MG63 (cell line): ENCODE measurements around the gene POLD3. TPM values are rescaled to one million over a fixed set of nuclear protein-coding genes. Genes with fewer than 3 reads are reported as not detected.
"Not testable (repeated sequence)": the region's sequence is repeated elsewhere in the genome, so short reads cannot be mapped to it uniquely, and the experiment has no call there.

Source experiments
- DNase-seq: peaks from one replicate; pipeline ENCODE4 v3.0.0-alpha.2; 2020
- H3K27me3 ChIP-seq: fragments of 250-450 bp; sonication (Bioruptor Pico); 2 replicates; pipeline ENCODE4 v1.5.1; 2020; ENCODE audit warnings: mild to moderate bottlenecking, moderate library complexity
- H3K36me3 ChIP-seq: fragments of 250-450 bp; sonication (Bioruptor Pico); 2 replicates; pipeline ENCODE4 v1.5.1; 2020; ENCODE audit warnings: mild to moderate bottlenecking, moderate library complexity
- H3K4me3 ChIP-seq: fragments of 250-450 bp; sonication (Bioruptor Pico); 2 replicates; pipeline ENCODE4 v1.5.1; 2020; ENCODE audit warnings: mild to moderate bottlenecking, moderate library complexity
- H3K9me3 ChIP-seq: fragments of 250-450 bp; sonication (Bioruptor Pico); 2 replicates; pipeline ENCODE4 v1.5.1; 2020; ENCODE audit warnings: mild to moderate bottlenecking, moderate library complexity
- total RNA-seq: library from RNA; depleted of rRNA; stranded (reverse); fragments of >200 nt; shearing (Covaris generic); gene quantifications from 2 replicates; pipeline ENCODE4 v1.2.3, GENCODE V29; 2014; ENCODE audit warnings: low replicate concordance

The POLD3 gene
- total RNA-seq, 1 experiment from 2014 or later: 22.9 TPM

DNA sequence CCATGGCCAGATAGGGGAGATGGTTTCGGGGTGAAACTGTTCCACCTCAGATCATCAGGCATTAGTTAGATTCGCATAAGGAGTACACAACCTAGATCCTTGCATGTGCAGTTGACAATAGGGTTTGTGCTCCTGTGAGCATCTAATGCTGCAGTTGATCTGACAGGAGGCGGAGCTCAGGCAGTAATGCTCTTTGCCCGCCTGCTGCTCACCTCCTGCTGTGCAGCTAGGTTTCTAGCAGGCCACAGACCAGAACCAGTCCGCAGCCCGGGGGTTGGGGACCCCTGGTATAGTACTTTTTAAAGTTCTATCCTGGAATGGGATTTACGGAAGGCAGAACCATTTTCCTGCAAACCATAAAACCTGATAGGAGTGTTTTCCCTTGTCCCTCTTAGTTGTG is 54.6 kb downstream of the POLD3 start:
- H3K9me3 ChIP-seq: no peaks in the 10 kb centered on the region
- DNase-seq: no peak
- H3K4me3 ChIP-seq: no peak overlapping the region
- no peaks in the 10 kb centered on the region for H3K27me3 ChIP-seq
- H3K36me3 ChIP-seq: peaks cover 24% of the 10 kb centered on the region

DNA sequence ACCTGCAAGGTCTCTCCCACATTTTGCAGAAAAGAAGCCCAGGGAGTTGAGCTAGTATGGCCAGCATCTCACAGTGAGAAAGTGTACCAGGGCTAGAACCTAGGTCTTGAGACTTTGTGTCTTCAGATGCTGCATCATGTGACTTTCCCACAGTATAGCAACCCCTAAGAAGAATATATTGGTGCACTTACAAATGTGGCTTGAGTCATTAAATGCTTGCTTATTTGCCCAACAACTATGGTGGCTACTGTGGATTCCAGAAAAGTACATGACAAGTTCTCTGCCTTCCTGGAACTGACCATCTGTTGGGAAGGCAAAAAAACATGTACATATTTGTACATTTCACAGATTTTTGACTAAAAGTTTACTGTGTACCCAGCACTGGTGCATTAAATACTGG is 55.0 kb downstream of the POLD3 start:
- DNase-seq: no peak
- peaks cover 29% of the 10 kb centered on the region for H3K36me3 ChIP-seq
- H3K9me3 ChIP-seq: no peaks in the 10 kb centered on the region
- no peaks in the 10 kb centered on the region for H3K27me3 ChIP-seq
- no peak overlapping the region for H3K4me3 ChIP-seq

DNA sequence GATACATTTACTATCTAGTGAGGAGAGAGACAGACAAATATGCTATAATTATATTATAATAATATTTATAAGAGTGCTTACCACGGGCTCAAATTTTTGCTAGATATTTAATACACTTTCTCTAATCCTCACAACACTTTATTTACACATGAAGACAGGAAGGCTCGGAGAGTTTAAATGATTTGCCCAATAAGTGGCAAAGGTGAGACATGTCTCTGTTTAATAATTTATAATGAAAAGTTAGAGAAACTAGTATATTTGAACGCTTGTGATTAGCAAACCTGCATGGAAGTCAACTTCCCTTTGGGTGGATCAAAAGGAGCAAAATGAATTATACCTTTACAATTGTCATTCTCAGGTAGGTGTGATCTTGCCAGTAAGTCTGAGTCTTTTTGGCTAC is 55.4 kb downstream of the POLD3 start:
- Histone ChIP-seq H3K36me3 (peaks cover 29% of the 10 kb centered on the region), H3K9me3 (no peaks in the 10 kb centered on the region), H3K4me3 (no peak overlapping the region), H3K27me3 (no peaks in the 10 kb centered on the region)
- no peak for DNase-seq

DNA sequence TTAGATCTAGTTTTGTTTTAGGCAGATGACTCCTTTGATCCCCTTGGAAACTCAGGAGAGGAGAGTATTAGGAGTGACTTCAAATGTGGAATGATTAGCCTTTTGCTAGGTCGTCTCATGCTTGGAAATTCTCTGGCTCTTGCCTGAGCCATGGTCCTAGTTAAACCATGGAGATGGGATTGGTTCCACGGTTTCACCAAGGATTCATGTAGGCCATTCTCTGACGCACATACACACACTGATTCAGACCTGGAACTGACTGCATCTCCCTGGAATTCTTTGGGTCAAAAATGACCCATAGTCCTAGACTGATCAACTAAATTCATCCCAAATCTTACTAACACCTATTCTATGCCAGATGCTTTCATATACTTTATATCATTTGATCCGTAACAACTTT is 56.5 kb downstream of the POLD3 start:
- Histone ChIP-seq H3K36me3 (peaks cover 32% of the 10 kb centered on the region), H3K9me3 (no peaks in the 10 kb centered on the region; the same call in 1 of the 2 replicates), H3K27me3 (no peaks in the 10 kb centered on the region), H3K4me3 (no peak overlapping the region)
- peak; percentile 9 for DNase-seq

DNA sequence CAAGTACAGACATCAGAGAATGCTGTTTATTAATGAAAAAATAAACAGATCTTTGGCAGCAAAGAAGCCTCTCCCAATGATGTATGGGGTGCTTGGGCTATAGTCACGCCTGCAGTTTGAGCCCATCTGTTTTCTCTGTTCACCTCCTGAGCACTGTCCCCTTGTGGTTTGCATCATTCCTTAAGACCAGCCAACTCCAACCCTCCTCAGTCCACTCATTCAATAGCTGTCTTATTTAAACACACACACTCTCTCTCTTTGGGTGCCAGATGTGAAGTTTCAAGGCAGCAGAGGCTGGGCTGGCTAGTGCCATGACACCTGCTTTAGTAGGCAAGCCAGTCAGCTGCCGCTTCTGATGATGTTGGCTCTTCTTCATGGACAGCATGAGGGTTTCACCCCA is 58.1 kb downstream of the POLD3 start:
- H3K36me3 ChIP-seq: peaks cover 24% of the 10 kb centered on the region
- no peaks in the 10 kb centered on the region; the same call in 1 of the 2 replicates for H3K9me3 ChIP-seq
- DNase-seq: peak; percentile 88
- H3K27me3 ChIP-seq: no peaks in the 10 kb centered on the region
- no peak overlapping the region for H3K4me3 ChIP-seq

DNA sequence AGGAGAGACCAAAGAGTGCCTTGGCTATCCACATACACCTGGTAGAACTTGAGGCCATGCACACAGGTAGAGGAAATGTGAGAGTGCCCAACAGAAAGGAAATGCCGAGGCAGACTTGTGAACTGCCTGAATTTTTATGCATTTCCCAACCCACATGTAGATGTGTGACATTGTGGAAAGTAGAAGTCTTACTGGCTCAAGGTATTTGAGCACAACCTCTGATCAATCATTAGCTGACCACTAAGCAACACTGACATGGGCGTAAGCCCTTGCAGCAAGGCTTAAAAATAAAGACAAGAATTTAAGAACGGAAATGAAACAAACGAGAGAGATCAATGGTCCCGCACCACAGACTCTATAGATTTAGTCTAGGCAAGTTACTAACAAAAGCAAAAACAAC is 62.6 kb downstream of the POLD3 start:
- no peak for DNase-seq
- Histone ChIP-seq H3K36me3 (peaks cover 30% of the 10 kb centered on the region), H3K9me3 (no peaks in the 10 kb centered on the region; the same call in 1 of the 2 replicates), H3K4me3 (no peak overlapping the region), H3K27me3 (no peaks in the 10 kb centered on the region)

DNA sequence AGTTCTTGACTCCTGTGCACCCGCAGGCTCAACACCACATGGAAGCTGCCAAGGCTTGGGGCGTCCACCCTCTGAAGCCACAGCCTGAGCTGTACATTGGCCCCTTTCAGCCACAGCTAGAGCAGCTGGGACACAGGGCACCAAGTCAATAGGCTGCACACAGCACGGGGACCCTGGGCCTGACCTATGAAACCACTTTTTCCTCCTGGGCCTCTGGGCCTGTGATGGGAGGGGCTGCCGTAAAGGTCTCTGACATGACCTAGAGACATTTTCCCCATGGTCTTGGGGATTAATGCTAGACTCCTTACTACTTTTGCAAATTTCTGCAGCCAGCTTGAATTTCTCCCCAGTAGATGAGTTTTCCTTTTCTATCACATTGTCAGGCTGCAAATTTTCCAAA is 66.7 kb downstream of the POLD3 start:
- H3K4me3 ChIP-seq, H3K27me3 ChIP-seq, H3K9me3 ChIP-seq, DNase-seq: not testable (repeated sequence)
- H3K36me3 ChIP-seq: peaks cover 16% of the 10 kb centered on the region

DNA sequence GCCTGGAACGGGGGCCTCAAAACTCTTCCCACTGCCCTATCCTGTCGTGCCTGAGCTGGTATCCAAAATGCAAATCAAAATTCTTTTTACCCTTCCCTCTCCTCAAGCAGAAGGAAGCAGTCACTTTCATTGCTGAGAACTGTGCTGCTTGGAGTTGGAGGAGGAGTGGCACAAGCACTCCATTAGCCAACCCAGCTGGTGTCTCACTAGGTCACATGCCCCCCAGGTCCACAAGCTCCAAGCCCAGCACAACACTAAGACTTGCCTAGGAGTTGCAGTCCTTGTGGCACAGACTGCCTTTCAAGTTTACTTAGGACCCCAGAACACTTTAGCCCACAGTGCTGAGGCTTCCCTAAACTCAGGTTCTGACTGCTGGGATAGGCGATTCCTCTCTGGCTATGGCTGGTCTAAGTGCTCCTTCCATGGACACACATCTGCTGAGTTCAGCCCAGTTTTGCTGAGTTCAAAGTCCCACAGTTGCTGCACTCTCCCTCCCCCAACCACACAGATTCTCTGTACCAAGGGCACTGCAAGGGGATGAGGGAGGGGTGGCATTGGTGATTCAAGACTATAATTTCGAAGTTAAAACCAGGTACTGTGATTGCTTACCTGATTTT is 70.2 kb downstream of the POLD3 start:
- peaks cover 14% of the 10 kb centered on the region for H3K36me3 ChIP-seq
- no peak overlapping the region for H3K4me3 ChIP-seq
- H3K9me3 ChIP-seq: peaks cover 2% of the 10 kb centered on the region; the same call in 1 of the 2 replicates
- H3K27me3 ChIP-seq: no peaks in the 10 kb centered on the region
- DNase-seq: no peak

DNA sequence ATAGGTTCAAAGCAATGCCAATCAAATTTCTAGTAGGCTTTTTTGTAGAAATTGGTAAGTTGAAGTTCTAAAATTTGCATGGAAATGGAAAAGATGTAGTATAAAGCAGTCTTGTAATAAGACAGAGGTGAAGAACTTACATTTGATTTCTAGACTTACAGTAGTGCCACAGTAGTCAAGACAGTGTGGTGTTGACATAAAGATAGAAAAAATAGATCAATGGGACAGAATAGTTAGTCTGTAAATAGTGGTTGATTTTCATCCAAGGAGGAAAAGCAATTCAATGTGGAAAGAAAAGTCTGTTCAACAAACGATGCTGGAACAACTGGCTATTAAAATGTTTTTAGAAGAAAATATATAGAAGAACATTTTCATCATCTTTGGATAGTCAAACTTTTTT is 70.9 kb downstream of the POLD3 start:
- Histone ChIP-seq H3K36me3 (peaks cover 12% of the 10 kb centered on the region), H3K9me3 (peaks cover 2% of the 10 kb centered on the region; the same call in 1 of the 2 replicates), H3K27me3 (no peaks in the 10 kb centered on the region), H3K4me3 (no peak overlapping the region)
- DNase-seq: no peak

DNA sequence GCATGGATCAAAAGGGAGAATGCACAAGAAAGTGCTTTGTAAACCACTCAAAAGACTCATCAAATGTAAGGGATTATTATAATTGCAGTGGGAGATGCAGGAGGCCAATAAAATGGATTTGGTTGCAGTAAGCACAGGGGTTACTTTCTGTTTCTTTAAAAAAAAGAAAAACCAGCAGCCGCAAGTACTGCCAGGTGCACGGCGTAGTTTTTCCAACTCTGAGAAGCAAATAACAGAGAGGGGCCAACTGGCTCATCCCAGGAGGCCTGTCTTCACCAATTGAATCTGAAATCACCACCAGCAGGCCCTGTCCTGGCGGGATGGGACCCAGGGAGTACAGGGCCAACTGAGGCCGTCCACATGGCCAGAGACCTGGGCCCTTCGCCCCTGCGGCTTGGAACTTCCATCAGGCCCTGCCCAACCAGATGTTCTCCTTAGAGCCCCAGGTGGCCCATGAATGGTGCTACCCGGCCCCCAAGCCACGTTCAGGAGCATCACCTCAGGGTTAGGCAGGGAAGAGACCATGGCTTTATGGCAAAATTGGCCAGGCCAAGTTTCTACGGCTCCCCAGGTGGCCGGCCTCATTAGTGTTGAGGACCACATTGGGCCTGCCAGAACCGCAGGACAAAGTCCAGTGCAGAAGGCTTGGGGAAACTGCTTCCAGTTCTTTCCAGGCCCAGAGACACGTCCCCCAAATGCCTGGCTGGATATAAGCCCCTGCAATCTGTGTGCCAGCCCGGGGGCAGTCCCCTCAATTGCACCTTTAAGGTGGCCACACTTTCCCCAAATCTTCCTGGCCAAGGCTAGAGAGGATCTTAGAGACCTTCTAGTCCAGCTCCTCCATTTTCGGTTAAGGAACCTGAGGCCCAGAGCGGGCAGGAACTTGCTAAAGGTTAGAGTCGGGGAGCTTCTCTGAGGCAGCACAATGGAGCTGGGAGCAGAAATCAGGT is 77.1 kb downstream of the POLD3 start:
- H3K9me3 ChIP-seq: peaks cover 3% of the 10 kb centered on the region; the same call in 1 of the 2 replicates
- H3K36me3 ChIP-seq: no peaks in the 10 kb centered on the region; the same call in none of the 2 replicates
- H3K4me3 ChIP-seq: no peak overlapping the region
- no peaks in the 10 kb centered on the region for H3K27me3 ChIP-seq
- no peak for DNase-seq

DNA sequence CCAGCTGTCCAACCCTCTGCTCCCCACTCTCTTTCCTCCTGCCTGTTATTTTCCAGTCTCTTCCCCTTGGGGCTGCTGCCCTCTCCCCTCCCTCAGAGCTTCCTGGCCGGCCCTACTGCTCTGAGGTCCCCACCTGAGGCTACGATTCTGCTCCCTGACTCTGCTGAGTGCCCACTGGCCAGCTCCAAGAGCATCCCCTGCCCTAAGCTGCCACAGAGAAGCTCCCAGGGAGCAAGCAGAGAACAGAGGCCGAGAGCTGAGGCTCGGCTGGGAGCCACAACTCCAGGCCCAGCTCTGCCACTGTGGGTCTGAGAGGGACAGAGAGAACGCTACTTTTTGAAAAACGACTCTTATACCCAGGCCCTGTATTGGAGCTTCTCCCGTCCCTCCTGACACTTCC is 77.8 kb downstream of the POLD3 start:
- no peak for DNase-seq
- H3K27me3 ChIP-seq: no peaks in the 10 kb centered on the region
- H3K36me3 ChIP-seq: no peaks in the 10 kb centered on the region; the same call in 1 of the 2 replicates
- no peak overlapping the region for H3K4me3 ChIP-seq
- peaks cover 3% of the 10 kb centered on the region; the same call in 1 of the 2 replicates for H3K9me3 ChIP-seq

DNA sequence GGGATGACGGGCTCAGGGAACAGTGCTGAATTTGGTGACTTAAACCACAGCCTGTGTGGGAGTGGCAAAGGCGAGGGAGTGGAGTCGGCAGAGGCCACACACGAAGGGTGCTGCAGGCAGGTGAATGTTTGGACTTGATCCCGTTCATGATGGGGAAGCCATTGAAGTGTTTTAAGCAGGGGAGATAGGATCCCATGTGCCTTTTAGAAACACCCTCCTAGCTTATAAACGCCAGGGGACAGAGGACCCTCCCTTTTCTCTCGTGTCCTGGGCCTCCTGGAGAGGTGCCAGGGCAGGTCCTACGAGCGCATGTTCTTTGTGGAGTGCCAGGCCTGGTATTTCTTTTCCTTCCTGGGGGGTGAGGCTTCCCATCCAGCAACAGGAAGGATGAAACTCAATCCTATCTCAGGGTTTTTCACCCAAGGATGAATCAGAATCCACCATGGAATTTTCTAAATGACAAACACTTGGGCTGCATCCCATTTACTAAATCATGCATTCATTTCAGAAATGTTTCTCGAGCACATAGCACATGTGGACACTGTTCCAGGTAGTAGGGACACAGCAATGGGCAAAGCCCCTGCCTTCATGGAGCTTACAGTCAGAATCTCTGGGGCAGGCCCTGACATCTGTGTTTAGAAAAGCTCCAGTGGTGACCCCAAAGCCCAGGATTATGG is 79.3 kb downstream of the POLD3 start:
- H3K9me3 ChIP-seq: peaks cover 3% of the 10 kb centered on the region; the same call in 1 of the 2 replicates

DNA sequence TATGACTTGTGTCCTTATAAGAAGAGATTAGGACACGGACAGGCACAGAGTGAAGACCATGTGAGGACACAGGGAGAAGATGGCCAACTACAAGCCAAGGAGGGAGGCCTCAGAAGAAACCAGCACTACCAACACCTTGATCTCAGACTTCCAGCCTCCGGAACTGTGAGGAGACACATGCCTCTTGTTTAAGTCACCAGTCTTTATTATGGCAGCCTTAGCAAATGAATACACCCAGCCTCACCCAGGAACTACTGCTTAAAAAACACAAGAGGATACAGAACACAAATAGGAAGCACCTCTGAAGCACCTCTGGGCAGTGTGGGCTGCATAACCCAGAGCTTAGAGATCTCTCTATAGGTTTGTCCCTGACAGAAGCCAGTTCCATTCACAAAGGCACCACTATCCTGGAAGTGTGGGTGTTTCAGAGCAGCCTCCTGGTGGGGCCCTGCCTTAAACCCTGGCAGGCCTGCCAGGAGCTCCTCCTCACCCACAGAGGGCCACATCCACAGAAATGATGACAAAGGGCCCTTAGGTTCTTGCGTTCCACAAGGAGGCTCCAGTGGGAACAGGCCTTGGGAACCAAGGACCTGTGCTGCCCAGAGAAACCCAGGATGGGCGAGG is 80.1 kb downstream of the POLD3 start:
- no peak for DNase-seq
- Histone ChIP-seq H3K9me3 (peaks cover 3% of the 10 kb centered on the region; the same call in 1 of the 2 replicates), H3K4me3 (no peak overlapping the region), H3K27me3 (no peaks in the 10 kb centered on the region), H3K36me3 (no peaks in the 10 kb centered on the region; the same call in 1 of the 2 replicates)

More for the DNA sequence above, 79.3 kb downstream of the POLD3 start:
- H3K4me3 ChIP-seq: no peak overlapping the region
- no peaks in the 10 kb centered on the region for H3K27me3 ChIP-seq
- DNase-seq: peak; percentile 37
- no peaks in the 10 kb centered on the region; the same call in 1 of the 2 replicates for H3K36me3 ChIP-seq

DNA sequence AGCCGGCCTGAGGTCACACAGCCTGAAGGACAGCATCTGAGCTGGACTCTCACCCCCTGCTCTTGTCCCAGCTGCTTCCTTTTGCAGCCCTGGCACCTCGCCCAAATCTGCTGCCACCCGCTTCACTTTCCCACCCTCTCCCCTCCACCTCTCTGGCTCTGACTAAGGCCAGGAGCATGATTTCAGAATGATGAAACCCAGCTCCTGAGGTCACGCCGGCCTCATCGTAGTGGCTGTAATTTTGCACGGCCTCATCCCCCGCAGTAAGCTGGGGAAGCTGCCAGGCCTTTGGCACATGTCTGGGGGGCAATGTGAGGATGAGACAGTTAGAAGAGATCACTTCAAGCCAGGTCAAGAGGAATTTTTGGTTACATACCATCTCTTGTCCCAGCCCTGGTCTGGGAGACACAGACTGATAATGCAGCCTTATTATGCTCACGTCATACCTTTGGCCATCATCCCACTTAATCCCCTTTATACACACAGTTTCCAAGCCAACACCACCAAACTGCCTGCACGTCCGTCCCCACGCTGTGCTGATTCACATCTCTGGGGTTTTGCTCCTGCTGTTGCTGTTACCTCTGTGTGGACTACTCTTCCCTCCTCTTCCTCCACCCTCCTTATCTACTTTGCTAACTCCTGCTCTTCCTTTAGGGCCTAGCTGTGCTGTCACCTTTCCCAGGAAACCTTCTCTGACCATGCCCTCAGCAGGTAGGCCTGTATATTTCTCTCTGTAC is 80.7 kb downstream of the POLD3 start:
- Histone ChIP-seq H3K4me3 (no peak overlapping the region), H3K27me3 (no peaks in the 10 kb centered on the region), H3K9me3 (peaks cover 3% of the 10 kb centered on the region; the same call in 1 of the 2 replicates), H3K36me3 (no peaks in the 10 kb centered on the region; the same call in 1 of the 2 replicates)
- DNase-seq: peak; percentile 97

DNA sequence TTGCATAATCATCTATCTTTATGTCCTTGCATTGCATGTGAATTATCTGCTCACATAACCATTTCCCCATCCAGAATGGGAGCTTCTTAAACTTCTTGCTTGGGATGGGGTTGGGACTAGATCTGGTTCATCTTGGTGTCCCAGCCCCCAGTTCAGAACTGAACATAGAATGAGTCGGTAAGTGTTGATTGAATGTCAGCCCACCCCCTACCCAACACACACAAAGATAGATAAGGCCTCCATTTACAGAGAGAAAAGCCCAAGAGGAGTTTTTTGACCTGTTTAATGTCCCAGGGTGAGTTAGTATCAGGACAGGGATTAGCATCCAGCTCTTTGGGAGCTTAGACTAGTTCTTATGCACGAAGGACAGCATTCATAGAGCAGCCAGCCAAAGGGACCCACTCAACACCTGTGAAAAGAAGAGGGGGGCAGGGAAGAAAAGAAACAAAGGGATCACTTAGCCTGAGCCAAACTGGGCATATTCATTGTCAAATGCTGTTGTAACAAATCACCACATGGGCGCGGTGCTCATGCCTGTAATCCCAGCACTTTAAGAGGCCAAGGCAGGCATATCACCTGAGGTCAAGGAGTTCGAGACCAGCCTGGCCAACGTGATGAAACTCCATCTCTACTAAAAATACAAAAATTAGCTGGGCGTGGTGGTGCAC is 81.4 kb downstream of the POLD3 start:
- no peak for DNase-seq
- H3K9me3 ChIP-seq: peaks cover 3% of the 10 kb centered on the region; the same call in 1 of the 2 replicates
- H3K4me3 ChIP-seq: no peak overlapping the region
- no peaks in the 10 kb centered on the region for H3K27me3 ChIP-seq
- H3K36me3 ChIP-seq: no peaks in the 10 kb centered on the region; the same call in 1 of the 2 replicates
